HCT116 (cell line): ENCODE measurements around the gene SASS6.
A peak's percentile ranks its signal among the peaks of the same experiment; 100 is the strongest.

Source experiments
- CEBPB ChIP-seq: IDR thresholded peaks from 2 replicates; pipeline ENCODE4 v1.6.1; 2012; ENCODE audit warnings: low read depth
- JUND ChIP-seq: IDR thresholded peaks from 2 replicates; pipeline ENCODE4 v1.6.1; 2012
- MAX ChIP-seq: IDR thresholded peaks from 2 replicates; pipeline ENCODE4 v1.6.1; 2012
- POLR2A ChIP-seq: IDR thresholded peaks from 2 replicates; pipeline ENCODE4 v1.7.0; 2011; ENCODE audit warnings: borderline replicate concordance; ENCODE audit not compliant: insufficient read depth, insufficient read length; ENCODE audit errors: extremely low read depth
- POLR2AphosphoS5 ChIP-seq: IDR thresholded peaks from 2 replicates; pipeline ENCODE4 v1.6.1; 2011; ENCODE audit warnings: mild to moderate bottlenecking, low read depth, low read length, moderate library complexity
- RAD21 ChIP-seq: IDR thresholded peaks from 2 replicates; pipeline ENCODE4 v1.6.1; 2012; ENCODE audit warnings: low read depth, mild to moderate bottlenecking
- ZNF274 ChIP-seq: fragments of 200-500 bp; sonication (Bioruptor generic); IDR thresholded peaks from 2 replicates; pipeline ENCODE4 v1.6.1; 2014; ENCODE audit warnings: mild to moderate bottlenecking, low read depth, low read length, inconsistent platforms
- TF ChIP-seq, protein P1 (sequence below), 3 experiments: fragments of 200-600 bp in 1 of 3; sonication (generic) in 1 of 3; IDR thresholded peaks in 2 of 3; conservative IDR thresholded peaks in 1 of 3; 2 replicates each; pipeline ENCODE4 v1.5.1; 2012 to 2017; ENCODE audit warnings: low read depth in 2 of 3, low read length in 2 of 3, antibody characterized with exemption in 1 of 3, borderline replicate concordance in 1 of 3, control low read depth in 1 of 3, mild to moderate bottlenecking in 1 of 3, mixed read lengths in 1 of 3, mixed run types in 1 of 3, moderate library complexity in 1 of 3; ENCODE audit not compliant: insufficient read depth in 1 of 3
- TF ChIP-seq, protein P2 (sequence below): IDR thresholded peaks from 2 replicates; pipeline ENCODE4 v1.6.1; 2012; ENCODE audit warnings: low read depth

DNA sequence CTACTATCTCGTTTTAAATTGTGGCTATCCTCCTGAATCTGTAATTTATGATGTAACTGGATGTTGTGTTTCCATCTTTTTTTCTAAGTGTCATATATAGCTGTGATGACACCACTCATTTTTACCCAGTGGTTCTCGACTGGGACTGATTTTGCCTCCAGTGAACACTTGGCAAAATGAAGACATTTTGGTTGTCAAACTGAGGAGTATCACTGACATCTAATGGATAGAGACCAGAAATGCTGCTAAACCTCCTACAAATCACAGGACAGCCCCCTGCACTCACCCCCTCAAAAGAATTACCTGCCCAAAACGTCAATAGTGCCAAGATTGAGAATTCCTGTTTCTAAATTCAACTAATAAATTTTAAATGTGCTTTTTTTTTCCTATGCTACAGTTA, 2.1 kb upstream of the SASS6 start:
- TF ChIP-seq RAD21 (0 out of 2 replicates have a peak, but pooled peaks have one; percentile 30), POLR2A (no peak), ZNF274 (no peak), POLR2AphosphoS5 (no peak), CEBPB (no peak), JUND (no peak), MAX (no peak)
- TF ChIP-seq, protein P1, sequence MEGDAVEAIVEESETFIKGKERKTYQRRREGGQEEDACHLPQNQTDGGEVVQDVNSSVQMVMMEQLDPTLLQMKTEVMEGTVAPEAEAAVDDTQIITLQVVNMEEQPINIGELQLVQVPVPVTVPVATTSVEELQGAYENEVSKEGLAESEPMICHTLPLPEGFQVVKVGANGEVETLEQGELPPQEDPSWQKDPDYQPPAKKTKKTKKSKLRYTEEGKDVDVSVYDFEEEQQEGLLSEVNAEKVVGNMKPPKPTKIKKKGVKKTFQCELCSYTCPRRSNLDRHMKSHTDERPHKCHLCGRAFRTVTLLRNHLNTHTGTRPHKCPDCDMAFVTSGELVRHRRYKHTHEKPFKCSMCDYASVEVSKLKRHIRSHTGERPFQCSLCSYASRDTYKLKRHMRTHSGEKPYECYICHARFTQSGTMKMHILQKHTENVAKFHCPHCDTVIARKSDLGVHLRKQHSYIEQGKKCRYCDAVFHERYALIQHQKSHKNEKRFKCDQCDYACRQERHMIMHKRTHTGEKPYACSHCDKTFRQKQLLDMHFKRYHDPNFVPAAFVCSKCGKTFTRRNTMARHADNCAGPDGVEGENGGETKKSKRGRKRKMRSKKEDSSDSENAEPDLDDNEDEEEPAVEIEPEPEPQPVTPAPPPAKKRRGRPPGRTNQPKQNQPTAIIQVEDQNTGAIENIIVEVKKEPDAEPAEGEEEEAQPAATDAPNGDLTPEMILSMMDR (IDR thresholded peaks at IDR 0.05 in 2 of 3, conservative IDR thresholded peaks at IDR 0.05 in 1 of 3; ENCODE audit: borderline replicate concordance in 1 of 3, insufficient read depth in 1 of 3, low read depth in 2 of 3, low read length in 2 of 3), result no peak; a peak in 1 of 6 replicates
- TF ChIP-seq, protein P2, sequence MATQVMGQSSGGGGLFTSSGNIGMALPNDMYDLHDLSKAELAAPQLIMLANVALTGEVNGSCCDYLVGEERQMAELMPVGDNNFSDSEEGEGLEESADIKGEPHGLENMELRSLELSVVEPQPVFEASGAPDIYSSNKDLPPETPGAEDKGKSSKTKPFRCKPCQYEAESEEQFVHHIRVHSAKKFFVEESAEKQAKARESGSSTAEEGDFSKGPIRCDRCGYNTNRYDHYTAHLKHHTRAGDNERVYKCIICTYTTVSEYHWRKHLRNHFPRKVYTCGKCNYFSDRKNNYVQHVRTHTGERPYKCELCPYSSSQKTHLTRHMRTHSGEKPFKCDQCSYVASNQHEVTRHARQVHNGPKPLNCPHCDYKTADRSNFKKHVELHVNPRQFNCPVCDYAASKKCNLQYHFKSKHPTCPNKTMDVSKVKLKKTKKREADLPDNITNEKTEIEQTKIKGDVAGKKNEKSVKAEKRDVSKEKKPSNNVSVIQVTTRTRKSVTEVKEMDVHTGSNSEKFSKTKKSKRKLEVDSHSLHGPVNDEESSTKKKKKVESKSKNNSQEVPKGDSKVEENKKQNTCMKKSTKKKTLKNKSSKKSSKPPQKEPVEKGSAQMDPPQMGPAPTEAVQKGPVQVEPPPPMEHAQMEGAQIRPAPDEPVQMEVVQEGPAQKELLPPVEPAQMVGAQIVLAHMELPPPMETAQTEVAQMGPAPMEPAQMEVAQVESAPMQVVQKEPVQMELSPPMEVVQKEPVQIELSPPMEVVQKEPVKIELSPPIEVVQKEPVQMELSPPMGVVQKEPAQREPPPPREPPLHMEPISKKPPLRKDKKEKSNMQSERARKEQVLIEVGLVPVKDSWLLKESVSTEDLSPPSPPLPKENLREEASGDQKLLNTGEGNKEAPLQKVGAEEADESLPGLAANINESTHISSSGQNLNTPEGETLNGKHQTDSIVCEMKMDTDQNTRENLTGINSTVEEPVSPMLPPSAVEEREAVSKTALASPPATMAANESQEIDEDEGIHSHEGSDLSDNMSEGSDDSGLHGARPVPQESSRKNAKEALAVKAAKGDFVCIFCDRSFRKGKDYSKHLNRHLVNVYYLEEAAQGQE, result no peak
